ENCODE measurements around the gene ARHGEF5.
"Not testable (repeated sequence)": the region's sequence is repeated elsewhere in the genome, so short reads cannot be mapped to it uniquely, and the experiment has no call there.

GRCh38 chr7:144309702-144310101 is 45.5 kb upstream of the ARHGEF5 start:
- not testable (repeated sequence) for TF ChIP-seq BHLHE40 (IDR thresholded peaks at IDR 0.05; ENCODE audit: borderline replicate concordance); SUZ12 (IDR thresholded peaks at IDR 0.05); CTBP1 (IDR thresholded peaks at IDR 0.05; ENCODE audit: borderline replicate concordance); FOXA1 (IDR thresholded peaks at IDR 0.05); HDGF (IDR thresholded peaks at IDR 0.05; ENCODE audit: borderline replicate concordance); L3MBTL2 (conservative IDR thresholded peaks at IDR 0.05); ARNT (IDR thresholded peaks at IDR 0.05); PKNOX1 (IDR thresholded peaks at IDR 0.05); FOXM1 (IDR thresholded peaks at IDR 0.05; ENCODE audit: borderline replicate concordance); ZNF384 (IDR thresholded peaks at IDR 0.05)
